HL-60 (cell line): ENCODE measurements around the gene KRT36.

Experiments
- DNase-seq, 2 experiments: peaks; one replicate each; pipeline ENCODE4 v3.0.0-alpha.2; 2010 to 2020; ENCODE audit warnings: low read depth in 1 of 2, low spot score in 1 of 2
- H3K27ac ChIP-seq: fragments of 250-450 bp; sonication (Bioruptor Pico); replicated peaks from 2 replicates; pipeline ENCODE4 v1.5.1; 2020; ENCODE audit warnings: mild to moderate bottlenecking, moderate library complexity
- H3K27me3 ChIP-seq: fragments of 250-450 bp; sonication (Bioruptor Pico); 2 replicates; pipeline ENCODE4 v1.5.1; 2021; ENCODE audit warnings: mild to moderate bottlenecking, moderate library complexity; ENCODE audit not compliant: insufficient read depth, poor library complexity, severe bottlenecking
- H3K4me3 ChIP-seq: replicated peaks from 2 replicates; pipeline ENCODE4 v1.5.1; 2011; ENCODE audit warnings: mild to moderate bottlenecking, control low read depth, low read length; ENCODE audit not compliant: insufficient read depth
- CTCF ChIP-seq: IDR thresholded peaks from one replicate; pipeline ENCODE4 v1.5.1; 2011; ENCODE audit warnings: low read length, control low read depth, inconsistent platforms; ENCODE audit not compliant: insufficient read depth
- GABPA ChIP-seq: IDR thresholded peaks from 2 replicates; pipeline ENCODE4 v1.6.1; 2012; ENCODE audit warnings: low read depth
- POLR2AphosphoS5 ChIP-seq: IDR thresholded peaks from 2 replicates; pipeline ENCODE4 v1.6.1; 2012; ENCODE audit warnings: low read depth
- REST ChIP-seq: IDR thresholded peaks from 2 replicates; pipeline ENCODE4 v1.6.1; 2012; ENCODE audit warnings: low read depth; ENCODE audit not compliant: insufficient replicate concordance
- SPI1 ChIP-seq: IDR thresholded peaks from 2 replicates; pipeline ENCODE4 v1.6.1; 2012; ENCODE audit warnings: low read depth, mild to moderate bottlenecking, borderline replicate concordance

KRT36 gene

GRCh38 chr17:41483991-41484826 is 5.5 kb downstream of the KRT36 start:
- TF ChIP-seq CTCF (no peak), REST (no peak), SPI1 (no peak), POLR2AphosphoS5 (no peak), GABPA (no peak)
- DNase-seq, result no peak
- H3K27ac ChIP-seq, result no peak overlapping the region
- no peaks in the 10 kb centered on the region for H3K27me3 ChIP-seq
- H3K4me3 ChIP-seq, result no peak overlapping the region

- H3K27ac ChIP-seq, result no peak overlapping the region
- no peaks in the 10 kb centered on the region for H3K27me3 ChIP-seq
- no peak for DNase-seq
- H3K4me3 ChIP-seq, result no peak overlapping the region
- no peak for TF ChIP-seq REST
These were observed 6.2 kb downstream of the KRT36 start for GRCh38 chr17:41483531-41483930.

GRCh38 chr17:41481036-41481435 is 8.7 kb downstream of the KRT36 start, which contains the start of gene KRT35:
Gene KRT35, minus strand, starts transcription at chr17:41481151. Its CDS starts 54 bp downstream, at chr17:41481097.
- no peak within 1 kb of the TSS for H3K27ac ChIP-seq
- H3K27me3 ChIP-seq, result no peaks in the 10 kb centered on the region
- TF ChIP-seq SPI1, result no peak
- TF ChIP-seq CTCF, result no peak
- TF ChIP-seq GABPA, result no peak
- no peak for TF ChIP-seq REST
- TF ChIP-seq POLR2AphosphoS5, result no peak
- H3K4me3 ChIP-seq, result no peak within 1 kb of the TSS
- DNase-seq, result no peak
